Measurements from ENCODE around the gene TAS2R50.

DNA sequence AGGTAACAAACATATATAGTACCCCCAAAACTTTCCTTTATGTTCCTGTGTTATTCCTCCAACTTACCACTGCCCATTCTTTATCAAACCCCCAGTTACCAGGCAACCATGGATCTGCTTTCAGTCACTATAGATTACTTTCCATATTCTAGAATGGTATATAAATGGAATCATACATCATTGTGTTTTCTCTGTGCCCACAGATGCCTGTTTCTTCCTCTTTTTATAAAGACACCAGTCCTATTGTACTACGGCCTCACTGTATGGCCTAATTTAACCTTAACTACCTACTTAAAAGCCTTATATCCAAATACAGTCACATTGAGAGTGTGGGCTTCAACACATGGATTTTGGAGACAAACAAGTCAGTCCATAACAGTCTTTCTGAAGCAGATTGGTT lies 50.2 kb downstream of the TAS2R50 start:
- TF ChIP-seq POLR2A (IDR thresholded peaks at IDR 0.05; ENCODE audit: low read length) (no peak), GATA1 (IDR thresholded peaks at IDR 0.05; ENCODE audit: low read depth, low read length) (no peak)

Measured in erythroblast (primary cell).